Activated CD8-positive, alpha-beta T cell treated with anti-CD3 and anti-CD28 coated beads for 36 hours (primary cell): ENCODE measurements around the gene SCRG1. TPM values are rescaled to one million over a fixed set of nuclear protein-coding genes. Genes with fewer than 3 reads are reported as not detected.

Experiments used
- ATAC-seq: fragments of 200-7000 bp; cut with Tn5 transposase; one replicate; pipeline ENCODE4 v1.10.0; 2021; ENCODE audit warnings: mild to moderate bottlenecking, moderate library complexity
- CTCF ChIA-PET: fragments of 350-600 bp; sonication (Branson Sonifier 250); formaldehyde crosslinking; loops from one replicate; lab custom pipeline; 2021; ENCODE audit warnings: antibody characterized with exemption; lab: Charles Lee
- POLR2A ChIA-PET: fragments of 350-600 bp; sonication (Branson Sonifier 250); formaldehyde crosslinking; loops from one replicate; lab custom pipeline; 2021; ENCODE audit warnings: antibody characterized with exemption; lab: Charles Lee
- DNase-seq: peaks from one replicate; pipeline ENCODE4 v3.0.0-alpha.2; 2020
- H3K27ac Mint-ChIP-seq: one replicate; pipeline ENCODE4 v1.8.0; 2021; ENCODE audit warnings: mild to moderate bottlenecking, mixed read lengths
- H3K27me3 Mint-ChIP-seq: one replicate; pipeline ENCODE4 v1.8.0; 2021; ENCODE audit warnings: mixed read lengths
- H3K36me3 Mint-ChIP-seq: one replicate; pipeline ENCODE4 v1.8.0; 2021; ENCODE audit warnings: low read depth, mixed read lengths
- H3K4me1 Mint-ChIP-seq: one replicate; pipeline ENCODE4 v1.8.0; 2021; ENCODE audit warnings: low read depth, mixed read lengths
- H3K4me3 Mint-ChIP-seq: one replicate; pipeline ENCODE4 v1.8.0; 2021; ENCODE audit warnings: mild to moderate bottlenecking, moderate library complexity, mixed read lengths
- H3K9me3 Mint-ChIP-seq: one replicate; pipeline ENCODE4 v1.8.0; 2021; ENCODE audit warnings: mixed read lengths
- intact Hi-C: fragments of 100-400 bp; cut with micrococcal nuclease; formaldehyde crosslinking; loops from one replicate; pipeline ENCODE4 v1.10.0; 2022
- total RNA-seq, 2 experiments: library from RNA; stranded (reverse); gene quantifications; one replicate each; pipeline ENCODE4 v1.2.3, GENCODE V29; 2021
- TF ChIP-seq, protein P1 (sequence below): fragments of 200-600 bp; IDR thresholded peaks from one replicate; pipeline ENCODE4 v1.8.0; 2022; ENCODE audit warnings: antibody characterized with exemption, mild to moderate bottlenecking

Gene SCRG1
- total RNA-seq, 2 experiments from 2014 or later = not detected

DNA sequence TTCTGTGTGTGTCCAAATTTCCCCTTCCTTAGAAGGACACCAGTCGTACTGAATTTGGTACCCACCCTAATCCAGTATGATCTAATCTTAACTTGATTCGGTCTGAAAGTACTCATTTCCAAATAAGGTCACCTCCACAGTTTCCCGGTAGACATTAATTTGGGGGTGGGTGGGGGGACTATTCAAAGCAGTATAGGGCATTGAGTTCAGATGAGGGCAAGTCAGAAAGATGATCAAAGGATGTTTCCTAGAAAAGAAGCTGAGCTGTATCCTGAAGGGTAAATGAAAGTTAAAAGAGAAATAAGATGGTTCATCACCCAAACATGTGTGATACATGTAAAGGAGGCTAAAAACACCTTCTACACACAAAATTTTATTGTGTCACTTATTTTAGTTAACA, 42.0 kb upstream of the SCRG1 start:
- DNase-seq (no peak), ATAC-seq (peak; percentile 39)
- H3K9me3 Mint-ChIP-seq = peaks cover 2% of the 10 kb centered on the region
- no peak overlapping the region for H3K27ac Mint-ChIP-seq
- no peaks in the 10 kb centered on the region for H3K27me3 Mint-ChIP-seq
- peaks cover 2% of the 10 kb centered on the region for H3K4me1 Mint-ChIP-seq
- no peak overlapping the region for H3K4me3 Mint-ChIP-seq
- CTCF ChIA-PET = no interaction called here
- no peaks in the 10 kb centered on the region for H3K36me3 Mint-ChIP-seq
- intact Hi-C loops = no loop called here
- TF ChIP-seq, protein P1, sequence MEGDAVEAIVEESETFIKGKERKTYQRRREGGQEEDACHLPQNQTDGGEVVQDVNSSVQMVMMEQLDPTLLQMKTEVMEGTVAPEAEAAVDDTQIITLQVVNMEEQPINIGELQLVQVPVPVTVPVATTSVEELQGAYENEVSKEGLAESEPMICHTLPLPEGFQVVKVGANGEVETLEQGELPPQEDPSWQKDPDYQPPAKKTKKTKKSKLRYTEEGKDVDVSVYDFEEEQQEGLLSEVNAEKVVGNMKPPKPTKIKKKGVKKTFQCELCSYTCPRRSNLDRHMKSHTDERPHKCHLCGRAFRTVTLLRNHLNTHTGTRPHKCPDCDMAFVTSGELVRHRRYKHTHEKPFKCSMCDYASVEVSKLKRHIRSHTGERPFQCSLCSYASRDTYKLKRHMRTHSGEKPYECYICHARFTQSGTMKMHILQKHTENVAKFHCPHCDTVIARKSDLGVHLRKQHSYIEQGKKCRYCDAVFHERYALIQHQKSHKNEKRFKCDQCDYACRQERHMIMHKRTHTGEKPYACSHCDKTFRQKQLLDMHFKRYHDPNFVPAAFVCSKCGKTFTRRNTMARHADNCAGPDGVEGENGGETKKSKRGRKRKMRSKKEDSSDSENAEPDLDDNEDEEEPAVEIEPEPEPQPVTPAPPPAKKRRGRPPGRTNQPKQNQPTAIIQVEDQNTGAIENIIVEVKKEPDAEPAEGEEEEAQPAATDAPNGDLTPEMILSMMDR = no peak
- POLR2A ChIA-PET = no interaction called here

DNA sequence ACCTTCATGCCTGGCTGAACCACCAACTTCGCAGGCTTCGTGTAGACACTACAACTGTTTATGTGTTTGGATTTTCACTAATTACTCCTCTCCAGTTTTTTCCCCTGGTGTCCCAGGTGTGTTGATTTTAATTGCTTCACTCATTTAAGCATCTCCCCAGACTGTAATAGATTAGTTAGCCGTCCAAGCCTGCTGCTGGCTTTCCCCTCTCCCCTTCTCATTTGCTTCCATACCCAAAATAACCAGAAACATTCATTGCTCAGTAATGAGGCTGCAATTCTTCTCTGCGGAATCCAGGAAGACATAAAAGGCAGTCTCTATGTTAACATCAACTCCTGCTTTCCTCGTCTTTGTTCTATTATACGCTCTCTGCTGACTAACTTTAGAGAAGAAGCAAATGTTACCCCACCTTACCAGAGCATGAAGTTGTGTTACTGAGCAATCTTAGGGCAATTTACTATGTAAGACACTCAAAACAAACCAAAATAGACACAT, 37.9 kb upstream of the SCRG1 start:
- no peaks in the 10 kb centered on the region for H3K36me3 Mint-ChIP-seq
- CTCF ChIA-PET = no interaction called here
- ATAC-seq = no peak
- DNase-seq = no peak
- POLR2A ChIA-PET = no interaction called here
- no peaks in the 10 kb centered on the region for H3K27me3 Mint-ChIP-seq
- TF ChIP-seq, protein P1 = no peak
- intact Hi-C loops = no loop called here
- no peak overlapping the region for H3K27ac Mint-ChIP-seq
- no peak overlapping the region for H3K4me3 Mint-ChIP-seq
- peaks cover 2% of the 10 kb centered on the region for H3K9me3 Mint-ChIP-seq
- peaks cover 2% of the 10 kb centered on the region for H3K4me1 Mint-ChIP-seq

DNA sequence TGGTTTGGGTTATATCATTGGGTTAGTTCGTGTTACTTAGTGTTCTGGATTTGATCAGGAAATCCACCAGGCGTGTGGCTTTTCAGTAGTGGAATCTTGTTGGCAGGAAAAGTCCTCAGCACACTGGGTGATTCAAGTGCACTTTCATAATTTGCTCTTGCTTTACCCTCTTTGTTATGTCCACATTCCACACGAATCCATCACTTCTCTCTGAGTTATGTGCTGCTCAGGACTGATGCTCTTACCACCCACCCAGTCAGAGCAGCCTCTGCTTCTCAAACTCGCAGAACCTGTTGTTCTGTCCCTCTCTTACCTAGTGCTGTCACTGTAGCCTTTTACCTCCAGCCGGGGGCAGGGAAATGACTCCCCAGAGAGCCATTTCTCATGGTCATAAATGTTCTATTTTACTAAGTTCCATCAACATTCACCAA, 37.2 kb upstream of the SCRG1 start:
- intact Hi-C loops = no loop called here
- no peak overlapping the region for H3K4me3 Mint-ChIP-seq
- CTCF ChIA-PET = no interaction called here
- DNase-seq (no peak), ATAC-seq (no peak)
- H3K4me1 Mint-ChIP-seq = peaks cover 2% of the 10 kb centered on the region
- POLR2A ChIA-PET = no interaction called here
- H3K27me3 Mint-ChIP-seq = no peaks in the 10 kb centered on the region
- H3K36me3 Mint-ChIP-seq = no peaks in the 10 kb centered on the region
- peaks cover 2% of the 10 kb centered on the region for H3K9me3 Mint-ChIP-seq
- TF ChIP-seq, protein P1 = no peak
- no peak overlapping the region for H3K27ac Mint-ChIP-seq

DNA sequence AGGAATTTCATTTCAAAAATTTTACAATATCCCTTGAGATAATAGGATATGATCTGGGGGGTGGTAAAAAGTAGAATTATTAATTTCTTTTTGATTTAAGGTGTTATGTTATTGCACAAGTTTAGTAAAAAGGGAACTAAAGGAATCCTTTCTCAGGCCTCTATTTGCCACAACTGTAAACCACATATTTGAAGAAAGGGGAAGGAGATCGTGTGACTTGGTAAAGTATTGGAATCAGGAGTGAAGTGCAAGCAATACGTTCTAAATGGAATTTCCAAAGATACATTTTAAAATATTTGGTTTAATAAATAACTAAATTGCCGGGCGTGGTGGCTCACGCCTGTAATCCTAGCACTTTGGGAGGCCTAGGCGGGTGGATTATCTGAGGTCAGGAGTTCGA, 35.3 kb upstream of the SCRG1 start:
- TF ChIP-seq, protein P1 = no peak
- ChIA-PET CTCF (no interaction called here), POLR2A (no interaction called here)
- Mint-ChIP-seq H3K4me3 (no peak overlapping the region), H3K4me1 (no peaks in the 10 kb centered on the region), H3K27ac (no peak overlapping the region), H3K9me3 (peaks cover 2% of the 10 kb centered on the region), H3K36me3 (no peaks in the 10 kb centered on the region), H3K27me3 (no peaks in the 10 kb centered on the region)
- no peak for DNase-seq
- intact Hi-C loops = no loop called here
- ATAC-seq = no peak

- ATAC-seq = no peak
- POLR2A ChIA-PET = no interaction called here
- TF ChIP-seq, protein P1 = no peak
- Mint-ChIP-seq H3K4me3 (no peak overlapping the region), H3K9me3 (no peaks in the 10 kb centered on the region), H3K27me3 (no peaks in the 10 kb centered on the region), H3K36me3 (no peaks in the 10 kb centered on the region), H3K27ac (no peak overlapping the region), H3K4me1 (no peaks in the 10 kb centered on the region)
- no peak for DNase-seq
- intact Hi-C loops = no loop called here
- CTCF ChIA-PET = interaction anchor here (1.0 to 1.4 kb wide), 2 partner anchors 17 to 73 kb away, joined by 3 read pairs; no protein-coding TSS in a partner anchor
Measured at GRCh38 chr4:173433447-173433846, 34.5 kb upstream of the SCRG1 start.
